Prostate gland (tissue), 2 donors: ENCODE results near the gene ZNF215. TPM values are rescaled to one million over a fixed set of nuclear protein-coding genes. Genes with fewer than 3 reads are reported as not detected.

Experiments
- DNase-seq: peaks from one replicate; pipeline ENCODE4 v3.0.0-alpha.2; 2019; ENCODE audit warnings: low spot score
- H3K27ac ChIP-seq, 2 donors: fragments of 200-600 bp; sonication (generic); 2 replicates each; pipeline ENCODE4 v1.5.1; 2017 to 2019
- H3K27me3 ChIP-seq: fragments of 200-600 bp; sonication (generic); replicated peaks from 2 replicates; pipeline ENCODE4 v1.5.1; 2019; ENCODE audit not compliant: insufficient read depth
- H3K36me3 ChIP-seq, 2 donors: fragments of 200-600 bp; sonication (generic); 1 replicate in 1 of 2; 2 replicates in 1 of 2; pipeline versions ENCODE4 v1.5.1 to v1.8.1; 2017 to 2019
- H3K4me1 ChIP-seq: fragments of 200-600 bp; sonication (generic); replicated peaks from 2 replicates; pipeline ENCODE4 v1.5.1; 2019
- H3K4me3 ChIP-seq, 2 donors: fragments of 200-600 bp; sonication (generic); 2 replicates each; pipeline ENCODE4 v1.5.1; 2017 to 2019
- H3K9me3 ChIP-seq: fragments of 200-600 bp; sonication (generic); 2 replicates; pipeline ENCODE4 v1.5.1; 2017
- CTCF ChIP-seq, 4 experiments: fragments of 200-600 bp in 2 of 4; fragments of 450-650 bp in 2 of 4; sonication (generic) in 2 of 4; IDR thresholded peaks; 1 replicate in 3 of 4; 2 replicates in 1 of 4; pipeline ENCODE4 v1.5.1; 2016 to 2019; ENCODE audit warnings: antibody characterized with exemption in 4 of 4, mild to moderate bottlenecking in 2 of 4, moderate library complexity in 2 of 4
- POLR2A ChIP-seq: fragments of 450-650 bp; IDR thresholded peaks from one replicate; pipeline ENCODE4 v1.6.1; 2016; ENCODE audit warnings: antibody characterized with exemption, mild to moderate bottlenecking
- POLR2AphosphoS5 ChIP-seq: sonication (generic); formaldehyde crosslinking; IDR thresholded peaks from one replicate; pipeline ENCODE4 v1.6.1; 2017; ENCODE audit warnings: antibody characterized with exemption
- WGBS: methylation state at CpG from one replicate; pipeline ENCODE4 v1.1.5; 2018; 5-methylcytosine and 5-hydroxymethylcytosine counted together
- intact Hi-C: fragments of 100-400 bp; cut with DNase I; formaldehyde crosslinking; loops from one replicate; pipeline ENCODE4 v1.14.2; 2022
- total RNA-seq, 2 donors: library from RNA; depleted of rRNA; stranded (reverse); fragments of >200 nt; gene quantifications; one replicate each; pipeline ENCODE4 v1.1.0, GENCODE V29; 2016

ZNF215 gene
- total RNA-seq, 2 donors from 2014 or later = 2.5 to 2.6 TPM

- intact Hi-C loops = no loop called here
- H3K4me1 ChIP-seq = no peaks in the 10 kb centered on the region
- no peaks in the 10 kb centered on the region for H3K9me3 ChIP-seq
- H3K4me3 ChIP-seq = no peak within 1 kb of the TSS
- H3K36me3 ChIP-seq = no peaks in the 10 kb centered on the region
- no peak for DNase-seq
- H3K27ac ChIP-seq = no peak within 1 kb of the TSS
- no peak for TF ChIP-seq POLR2A
- no peak for TF ChIP-seq POLR2AphosphoS5
- no peak for TF ChIP-seq CTCF (IDR thresholded peaks at IDR 0.05)
- 87% methylated on average over 1 of the region's 1 CpG for WGBS
- H3K27me3 ChIP-seq = no peaks in the 10 kb centered on the region
Observed at GRCh38 chr11:6920702-6921101, 5.5 kb upstream of the ZNF215 start, which contains the start of gene OR2D3. Gene OR2D3, plus strand, starts transcription at chr11:6921002. Its CDS starts 0 bp downstream, at chr11:6921002.

GRCh38 chr11:6925007-6925577 is 1.1 kb upstream of the ZNF215 start:
- no peak overlapping the region for H3K27ac ChIP-seq
- DNase-seq = no peak
- no peaks in the 10 kb centered on the region for H3K4me1 ChIP-seq
- intact Hi-C loops = no loop called here
- no peaks in the 10 kb centered on the region for H3K9me3 ChIP-seq
- TF ChIP-seq POLR2AphosphoS5 = no peak
- TF ChIP-seq POLR2A = no peak
- no peak for TF ChIP-seq CTCF (IDR thresholded peaks at IDR 0.05)
- H3K4me3 ChIP-seq = no peak overlapping the region
- H3K36me3 ChIP-seq = no peaks in the 10 kb centered on the region
- no peaks in the 10 kb centered on the region for H3K27me3 ChIP-seq

- TF ChIP-seq CTCF (IDR thresholded peaks at IDR 0.05) = no peak
- no peak for TF ChIP-seq POLR2A
- TF ChIP-seq POLR2AphosphoS5 = no peak
- Histone ChIP-seq H3K27me3 (no peaks in the 10 kb centered on the region), H3K9me3 (no peaks in the 10 kb centered on the region), H3K36me3 (no peaks in the 10 kb centered on the region), H3K4me3 (peak overlapping the region; percentile 50 to 51), H3K4me1 (no peaks in the 10 kb centered on the region), H3K27ac (peak overlapping the region; percentile 55 to 69)
- 66% methylated on average over 2 of the region's 2 CpGs for WGBS
- DNase-seq = no peak
- intact Hi-C loops = no loop called here
Observed at GRCh38 chr11:6925636-6926207, 504 bp upstream of the ZNF215 start.

GRCh38 chr11:6927030-6927617 is 898 bp downstream of the ZNF215 start:
- 6% methylated on average over 11 of the region's 11 CpGs for WGBS
- intact Hi-C loops = no loop called here
- Histone ChIP-seq H3K27me3 (no peaks in the 10 kb centered on the region), H3K36me3 (no peaks in the 10 kb centered on the region), H3K4me3 (peak overlapping the region; percentile 50 to 51), H3K4me1 (no peaks in the 10 kb centered on the region), H3K9me3 (no peaks in the 10 kb centered on the region), H3K27ac (peak overlapping the region; percentile 55 to 69)
- TF ChIP-seq CTCF (IDR thresholded peaks at IDR 0.05) = no peak
- TF ChIP-seq POLR2A = no peak
- TF ChIP-seq POLR2AphosphoS5 = no peak
- no peak for DNase-seq

GRCh38 chr11:6928916-6929315 is 2.7 kb downstream of the ZNF215 start:
- intact Hi-C loops = no loop called here
- H3K36me3 ChIP-seq = no peaks in the 10 kb centered on the region
- H3K9me3 ChIP-seq = no peaks in the 10 kb centered on the region
- H3K27ac ChIP-seq = no peak overlapping the region
- TF ChIP-seq POLR2AphosphoS5 = no peak
- TF ChIP-seq CTCF (IDR thresholded peaks at IDR 0.05) = no peak
- TF ChIP-seq POLR2A = no peak
- no peaks in the 10 kb centered on the region for H3K27me3 ChIP-seq
- WGBS = 66% methylated on average over 4 of the region's 4 CpGs
- DNase-seq = no peak
- no peaks in the 10 kb centered on the region for H3K4me1 ChIP-seq
- no peak overlapping the region for H3K4me3 ChIP-seq
